Measurements from ENCODE around the gene JTB.

DNA sequence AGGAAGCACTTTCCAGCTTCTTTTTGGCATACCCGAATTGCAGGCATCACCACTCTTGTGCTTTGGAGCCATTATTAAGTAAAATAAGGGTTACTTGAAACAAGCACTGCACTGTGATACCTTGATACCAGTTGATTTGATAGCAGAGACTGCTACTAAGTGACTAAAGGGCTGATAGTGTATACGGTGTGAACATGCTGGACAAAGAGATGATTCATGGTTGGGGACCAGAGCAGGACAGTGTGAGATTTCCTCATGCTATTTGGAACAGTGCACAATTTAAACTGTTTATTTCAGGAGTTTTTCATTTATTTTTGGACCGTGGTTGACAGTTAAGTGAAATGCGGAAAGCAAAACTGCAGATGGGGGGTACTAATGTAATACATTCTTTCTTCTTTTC lies 22.9 kb upstream of the JTB start:
- TF ChIP-seq, protein P1, sequence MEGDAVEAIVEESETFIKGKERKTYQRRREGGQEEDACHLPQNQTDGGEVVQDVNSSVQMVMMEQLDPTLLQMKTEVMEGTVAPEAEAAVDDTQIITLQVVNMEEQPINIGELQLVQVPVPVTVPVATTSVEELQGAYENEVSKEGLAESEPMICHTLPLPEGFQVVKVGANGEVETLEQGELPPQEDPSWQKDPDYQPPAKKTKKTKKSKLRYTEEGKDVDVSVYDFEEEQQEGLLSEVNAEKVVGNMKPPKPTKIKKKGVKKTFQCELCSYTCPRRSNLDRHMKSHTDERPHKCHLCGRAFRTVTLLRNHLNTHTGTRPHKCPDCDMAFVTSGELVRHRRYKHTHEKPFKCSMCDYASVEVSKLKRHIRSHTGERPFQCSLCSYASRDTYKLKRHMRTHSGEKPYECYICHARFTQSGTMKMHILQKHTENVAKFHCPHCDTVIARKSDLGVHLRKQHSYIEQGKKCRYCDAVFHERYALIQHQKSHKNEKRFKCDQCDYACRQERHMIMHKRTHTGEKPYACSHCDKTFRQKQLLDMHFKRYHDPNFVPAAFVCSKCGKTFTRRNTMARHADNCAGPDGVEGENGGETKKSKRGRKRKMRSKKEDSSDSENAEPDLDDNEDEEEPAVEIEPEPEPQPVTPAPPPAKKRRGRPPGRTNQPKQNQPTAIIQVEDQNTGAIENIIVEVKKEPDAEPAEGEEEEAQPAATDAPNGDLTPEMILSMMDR (conservative IDR thresholded peaks at IDR 0.05; ENCODE audit: low read length): no peak
- no peak for TF ChIP-seq EZH2phosphoT487 (IDR thresholded peaks at IDR 0.05; ENCODE audit: borderline replicate concordance, low read depth, low read length)

All from OCI-LY7 (cell line).